ENCODE data around the gene ADCY9.

DNA sequence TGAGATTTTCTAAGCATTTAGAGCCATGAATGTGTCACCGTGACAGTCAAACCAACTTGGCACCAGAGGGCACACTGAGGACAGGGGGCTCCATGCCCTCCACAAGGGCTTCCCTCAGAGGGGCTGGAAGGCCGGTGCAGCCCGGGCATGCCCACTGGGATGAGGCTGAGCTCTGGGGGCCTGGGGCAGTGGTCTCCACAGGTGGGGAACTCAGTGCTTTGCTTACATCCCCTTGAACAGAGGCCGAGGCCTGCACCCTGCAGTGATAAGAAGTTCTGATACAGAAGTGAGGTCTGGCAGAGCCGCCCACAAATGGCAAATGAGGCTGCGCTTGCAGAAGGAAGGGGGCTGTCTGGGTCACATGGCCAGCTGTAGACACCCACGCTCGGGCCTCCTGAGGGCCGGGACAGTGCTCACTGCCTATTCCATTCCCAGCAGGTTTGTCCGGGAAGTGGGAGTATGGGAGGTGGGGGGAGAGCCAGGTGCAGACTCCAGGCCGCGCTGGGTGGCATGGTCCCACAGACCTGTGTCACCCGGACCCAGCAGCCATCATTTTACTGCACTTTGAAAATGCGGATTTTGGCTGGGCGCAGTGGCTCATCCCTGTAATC is 118.9 kb downstream of the ADCY9 start:
- TF ChIP-seq, protein P1, sequence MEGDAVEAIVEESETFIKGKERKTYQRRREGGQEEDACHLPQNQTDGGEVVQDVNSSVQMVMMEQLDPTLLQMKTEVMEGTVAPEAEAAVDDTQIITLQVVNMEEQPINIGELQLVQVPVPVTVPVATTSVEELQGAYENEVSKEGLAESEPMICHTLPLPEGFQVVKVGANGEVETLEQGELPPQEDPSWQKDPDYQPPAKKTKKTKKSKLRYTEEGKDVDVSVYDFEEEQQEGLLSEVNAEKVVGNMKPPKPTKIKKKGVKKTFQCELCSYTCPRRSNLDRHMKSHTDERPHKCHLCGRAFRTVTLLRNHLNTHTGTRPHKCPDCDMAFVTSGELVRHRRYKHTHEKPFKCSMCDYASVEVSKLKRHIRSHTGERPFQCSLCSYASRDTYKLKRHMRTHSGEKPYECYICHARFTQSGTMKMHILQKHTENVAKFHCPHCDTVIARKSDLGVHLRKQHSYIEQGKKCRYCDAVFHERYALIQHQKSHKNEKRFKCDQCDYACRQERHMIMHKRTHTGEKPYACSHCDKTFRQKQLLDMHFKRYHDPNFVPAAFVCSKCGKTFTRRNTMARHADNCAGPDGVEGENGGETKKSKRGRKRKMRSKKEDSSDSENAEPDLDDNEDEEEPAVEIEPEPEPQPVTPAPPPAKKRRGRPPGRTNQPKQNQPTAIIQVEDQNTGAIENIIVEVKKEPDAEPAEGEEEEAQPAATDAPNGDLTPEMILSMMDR (IDR thresholded peaks at IDR 0.05) = no peak
- TF ChIP-seq POLR2A (IDR thresholded peaks at IDR 0.05) (no peak), POLR2AphosphoS5 (IDR thresholded peaks at IDR 0.05) (no peak)
